Spleen (tissue), 11 donors: Measurements from ENCODE around the gene MYL3. TPM values are rescaled to one million over a fixed set of nuclear protein-coding genes. Genes with fewer than 3 reads are reported as not detected.
A peak's percentile ranks its signal among the peaks of the same experiment; 100 is the strongest.

Source experiments
- DNase-seq: peaks from one replicate; pipeline ENCODE4 v3.0.0-alpha.2; 2020
- H3K27ac ChIP-seq, 8 donors: fragments of 200-600 bp; sonication (generic) in 7 of 8; 1 replicate in 4 of 8; 2 replicates in 4 of 8; pipeline versions ENCODE4 v1.5.0 to v1.8.0; 2016 to 2021; ENCODE audit warnings: inconsistent platforms in 4 of 8, mild to moderate bottlenecking in 4 of 8, moderate library complexity in 1 of 8
- H3K27me3 ChIP-seq, 7 donors: fragments of 200-600 bp; sonication (generic) in 6 of 7; replicated peaks in 1 of 7; 1 replicate in 4 of 7; 2 replicates in 3 of 7; pipeline versions ENCODE4 v1.5.0 to v1.8.0; 2016 to 2021; ENCODE audit warnings: inconsistent platforms in 3 of 7, mild to moderate bottlenecking in 1 of 7
- H3K36me3 ChIP-seq, 6 donors: fragments of 200-600 bp; sonication (generic) in 5 of 6; 1 replicate in 4 of 6; 2 replicates in 2 of 6; pipeline versions ENCODE4 v1.5.0 to v1.8.0; 2016 to 2021; ENCODE audit warnings: inconsistent platforms in 2 of 6
- H3K4me1 ChIP-seq, 6 donors: fragments of 200-600 bp; sonication (generic) in 5 of 6; 1 replicate in 3 of 6; 2 replicates in 3 of 6; pipeline versions ENCODE4 v1.5.0 to v1.8.0; 2016 to 2021; ENCODE audit warnings: inconsistent platforms in 3 of 6
- H3K4me3 ChIP-seq, 8 donors: fragments of 200-600 bp; sonication (generic) in 7 of 8; 1 replicate in 4 of 8; 2 replicates in 4 of 8; pipeline versions ENCODE4 v1.5.0 to v1.8.0; 2016 to 2021; ENCODE audit warnings: inconsistent platforms in 4 of 8, mild to moderate bottlenecking in 4 of 8, moderate library complexity in 2 of 8
- H3K9me3 ChIP-seq, 8 donors: fragments of 200-600 bp; sonication (generic) in 7 of 8; 1 replicate in 4 of 8; 2 replicates in 4 of 8; pipeline versions ENCODE4 v1.5.0 to v1.8.0; 2016 to 2021; ENCODE audit warnings: inconsistent platforms in 4 of 8
- POLR2A ChIP-seq, 3 donors: fragments of 450-650 bp; IDR thresholded peaks; one replicate each; pipeline ENCODE4 v1.5.1; 2017; ENCODE audit warnings: antibody characterized with exemption in 3 of 3, mild to moderate bottlenecking in 1 of 3
- POLR2AphosphoS5 ChIP-seq, 3 donors: sonication (generic); formaldehyde crosslinking; IDR thresholded peaks; one replicate each; pipeline ENCODE4 v1.5.1; 2017; ENCODE audit warnings: antibody characterized with exemption in 3 of 3
- WGBS, 5 donors: extraction: QIAGEN DNeasy Blood & Tissue Kit in 3 of 5; methylation state at CpG; one replicate each; pipeline versions ENCODE4 v1.1.5 to v1.1.7; 2013 to 2018; 5-methylcytosine and 5-hydroxymethylcytosine counted together
- intact Hi-C: fragments of 100-400 bp; cut with DNase I; formaldehyde crosslinking; loops from one replicate; pipeline ENCODE4 v1.15.0; 2023; ENCODE audit warnings: low total_unique reads
- polyA plus RNA-seq, 3 donors: library from polyadenylated mRNA; stranded (reverse); fragments of 200-250 nt; gene quantifications; one replicate each; pipeline ENCODE4 v1.2.1, GENCODE V29; 2013
- total RNA-seq, 7 donors: library from RNA; depleted of rRNA in 3 of 7; stranded (reverse); fragments of >200 nt in 3 of 7; fragmentation: NEBNext Ultra II Directional in 4 of 7; extraction: Animal tissue kit (Norgen Biotek cat#: 25700) in 4 of 7; gene quantifications; one replicate each; pipeline versions ENCODE4 v1.1.0 to v1.2.1, GENCODE V29; 2016 to 2021
- TF ChIP-seq, protein P1 (sequence below), 11 experiments: fragments of 200-600 bp in 7 of 11; fragments of 450-650 bp in 4 of 11; sonication (generic) in 4 of 11; IDR thresholded peaks in 8 of 11; conservative IDR thresholded peaks in 3 of 11; 1 replicate in 7 of 11; 2 replicates in 4 of 11; pipeline versions ENCODE4 v1.4.0 to v1.8.0; 2016 to 2021; ENCODE audit warnings: antibody characterized with exemption in 11 of 11, inconsistent platforms in 4 of 11, mild to moderate bottlenecking in 1 of 11
- donor health status: healthy with polysubstance abuse.
- donor health status: DM: no; HTN: no; CAD: no; lungs with moderate emphysema.
- donor health status: DM: no; HTN: no; CAD: no.
- donor health status: Bipolar disorder and iron deficiency.
- donor health status: healthy.
- donor health status: DM: no; HTN: no; CAD: no.
- donor health status: DM: yes; HTN: yes; CAD: no.

The MYL3 gene
- total and polyA plus RNA-seq, 10 donors = 1.9 to 16.2 (median 6.0) TPM

DNA sequence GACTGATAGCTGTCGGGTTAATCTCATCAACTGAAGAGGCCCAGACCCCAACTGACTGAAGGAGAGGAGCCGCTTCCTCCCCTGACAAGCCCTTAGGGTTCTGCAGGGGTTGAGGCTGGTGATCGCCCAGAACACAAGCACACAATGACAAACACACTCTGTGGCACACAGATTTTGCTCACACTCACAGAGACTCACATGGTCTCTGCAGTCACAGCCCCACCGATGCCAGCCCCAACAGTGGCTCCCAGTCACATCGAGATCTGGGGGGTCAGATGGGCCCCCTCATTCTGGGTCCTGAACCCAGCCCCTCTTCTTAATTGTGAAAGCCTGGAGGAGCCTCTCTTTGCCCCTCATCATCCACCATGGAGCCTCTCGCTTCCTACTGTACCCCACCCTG, 31.0 kb upstream of the MYL3 start:
- no peaks in the 10 kb centered on the region for H3K36me3 ChIP-seq
- 86 to 95% (median 90%) methylated on average over 4 to 6 of the region's 6 CpGs for whole genome bisulfite sequencing, 5 donors
- peaks cover 6 to 75% (median 34%) of the 10 kb centered on the region in 6 donors for H3K4me1 ChIP-seq
- H3K9me3 ChIP-seq = no peaks in the 10 kb centered on the region
- H3K27ac ChIP-seq = no peak overlapping the region
- H3K4me3 ChIP-seq = no peak overlapping the region
- no peak for TF ChIP-seq POLR2A (IDR thresholded peaks at IDR 0.05)
- TF ChIP-seq, protein P1, sequence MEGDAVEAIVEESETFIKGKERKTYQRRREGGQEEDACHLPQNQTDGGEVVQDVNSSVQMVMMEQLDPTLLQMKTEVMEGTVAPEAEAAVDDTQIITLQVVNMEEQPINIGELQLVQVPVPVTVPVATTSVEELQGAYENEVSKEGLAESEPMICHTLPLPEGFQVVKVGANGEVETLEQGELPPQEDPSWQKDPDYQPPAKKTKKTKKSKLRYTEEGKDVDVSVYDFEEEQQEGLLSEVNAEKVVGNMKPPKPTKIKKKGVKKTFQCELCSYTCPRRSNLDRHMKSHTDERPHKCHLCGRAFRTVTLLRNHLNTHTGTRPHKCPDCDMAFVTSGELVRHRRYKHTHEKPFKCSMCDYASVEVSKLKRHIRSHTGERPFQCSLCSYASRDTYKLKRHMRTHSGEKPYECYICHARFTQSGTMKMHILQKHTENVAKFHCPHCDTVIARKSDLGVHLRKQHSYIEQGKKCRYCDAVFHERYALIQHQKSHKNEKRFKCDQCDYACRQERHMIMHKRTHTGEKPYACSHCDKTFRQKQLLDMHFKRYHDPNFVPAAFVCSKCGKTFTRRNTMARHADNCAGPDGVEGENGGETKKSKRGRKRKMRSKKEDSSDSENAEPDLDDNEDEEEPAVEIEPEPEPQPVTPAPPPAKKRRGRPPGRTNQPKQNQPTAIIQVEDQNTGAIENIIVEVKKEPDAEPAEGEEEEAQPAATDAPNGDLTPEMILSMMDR (IDR thresholded peaks at IDR 0.05 in 8 of 11, conservative IDR thresholded peaks at IDR 0.05 in 3 of 11) = no peak
- TF ChIP-seq POLR2AphosphoS5 (IDR thresholded peaks at IDR 0.05) = no peak
- intact Hi-C loops = no loop called here
- peaks cover 0 to 82% (median 19%) of the 10 kb centered on the region in 7 donors for H3K27me3 ChIP-seq
- no peak for DNase-seq

DNA sequence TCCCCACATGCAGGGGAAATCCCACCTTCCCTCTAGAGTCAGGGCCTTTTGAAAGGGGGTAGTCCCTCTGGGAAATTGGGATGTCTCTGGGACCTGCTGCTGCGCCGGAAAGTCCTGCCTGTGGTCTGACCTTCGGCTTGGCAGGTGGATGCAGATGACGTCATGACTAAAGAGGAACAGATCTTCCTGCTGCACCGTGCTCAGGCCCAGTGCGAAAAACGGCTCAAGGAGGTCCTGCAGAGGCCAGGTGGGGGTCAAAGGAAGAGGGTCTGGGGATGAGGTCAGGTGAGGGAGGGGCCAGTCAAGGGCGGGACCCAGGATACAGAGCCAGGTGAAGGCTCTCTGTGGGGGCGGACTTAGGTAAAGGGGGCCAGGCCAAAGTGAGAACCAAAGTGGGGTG, 30.5 kb upstream of the MYL3 start:
- DNase-seq = peak; percentile 66
- no peak overlapping the region for H3K4me3 ChIP-seq
- H3K36me3 ChIP-seq = no peaks in the 10 kb centered on the region
- no peaks in the 10 kb centered on the region for H3K9me3 ChIP-seq
- intact Hi-C loops = no loop called here
- TF ChIP-seq POLR2A (IDR thresholded peaks at IDR 0.05) (no peak), POLR2AphosphoS5 (IDR thresholded peaks at IDR 0.05) (no peak)
- TF ChIP-seq, protein P1 (IDR thresholded peaks at IDR 0.05 in 8 of 11, conservative IDR thresholded peaks at IDR 0.05 in 3 of 11) = no peak
- peaks cover 0 to 82% (median 15%) of the 10 kb centered on the region in 7 donors for H3K27me3 ChIP-seq
- H3K27ac ChIP-seq = no peak overlapping the region
- H3K4me1 ChIP-seq = peaks cover 6 to 75% (median 32%) of the 10 kb centered on the region in 6 donors
- 44 to 82% (median 57%) methylated on average over 9 of the region's 9 CpGs for WGBS, 5 donors

DNA sequence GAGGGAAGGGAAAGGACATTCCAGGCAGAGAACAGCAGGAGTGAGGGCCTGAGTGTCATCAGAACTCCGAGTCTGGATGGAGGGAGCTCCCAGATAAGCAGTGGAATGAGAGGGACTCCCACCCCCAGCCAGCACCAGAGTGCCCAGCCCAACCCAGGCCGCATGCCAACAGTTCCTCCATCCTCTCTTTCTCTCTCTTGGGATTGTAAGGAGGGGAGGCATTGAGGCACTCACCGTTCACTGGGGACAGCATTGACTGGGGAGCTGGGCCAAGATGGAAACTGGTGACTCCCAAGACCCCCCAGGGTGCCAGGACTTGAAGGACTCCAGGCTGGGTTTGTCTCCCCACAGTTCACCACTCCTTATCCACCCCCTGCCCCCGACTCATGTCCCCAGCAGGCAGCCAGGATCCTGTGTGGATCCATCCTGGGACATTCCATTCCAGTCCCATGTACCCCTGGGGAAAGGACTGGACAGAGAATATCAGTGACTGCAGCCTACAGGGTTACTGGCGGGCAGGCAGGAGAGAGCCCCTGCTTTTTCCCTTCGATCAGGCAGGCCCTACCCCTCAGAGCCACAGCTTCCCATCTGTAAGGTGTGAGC, 30.0 kb upstream of the MYL3 start:
- peak; percentile 35 for DNase-seq
- intact Hi-C loops = no loop called here
- Histone ChIP-seq H3K27ac (peak overlapping the region in 2 of 8 donors; percentile 32 to 34), H3K27me3 (peaks cover 0 to 77% (median 10%) of the 10 kb centered on the region in 7 donors), H3K36me3 (no peaks in the 10 kb centered on the region), H3K9me3 (no peaks in the 10 kb centered on the region), H3K4me1 (peaks cover 6 to 75% (median 28%) of the 10 kb centered on the region in 6 donors), H3K4me3 (peak overlapping the region in 1 of 8 donors; percentile 70)
- no peak for TF ChIP-seq POLR2A (IDR thresholded peaks at IDR 0.05)
- no peak for TF ChIP-seq POLR2AphosphoS5 (IDR thresholded peaks at IDR 0.05)
- TF ChIP-seq, protein P1 (IDR thresholded peaks at IDR 0.05 in 8 of 11, conservative IDR thresholded peaks at IDR 0.05 in 3 of 11) = no peak
- WGBS, 5 donors = 69 to 85% (median 78%) methylated on average over 6 of the region's 6 CpGs

DNA sequence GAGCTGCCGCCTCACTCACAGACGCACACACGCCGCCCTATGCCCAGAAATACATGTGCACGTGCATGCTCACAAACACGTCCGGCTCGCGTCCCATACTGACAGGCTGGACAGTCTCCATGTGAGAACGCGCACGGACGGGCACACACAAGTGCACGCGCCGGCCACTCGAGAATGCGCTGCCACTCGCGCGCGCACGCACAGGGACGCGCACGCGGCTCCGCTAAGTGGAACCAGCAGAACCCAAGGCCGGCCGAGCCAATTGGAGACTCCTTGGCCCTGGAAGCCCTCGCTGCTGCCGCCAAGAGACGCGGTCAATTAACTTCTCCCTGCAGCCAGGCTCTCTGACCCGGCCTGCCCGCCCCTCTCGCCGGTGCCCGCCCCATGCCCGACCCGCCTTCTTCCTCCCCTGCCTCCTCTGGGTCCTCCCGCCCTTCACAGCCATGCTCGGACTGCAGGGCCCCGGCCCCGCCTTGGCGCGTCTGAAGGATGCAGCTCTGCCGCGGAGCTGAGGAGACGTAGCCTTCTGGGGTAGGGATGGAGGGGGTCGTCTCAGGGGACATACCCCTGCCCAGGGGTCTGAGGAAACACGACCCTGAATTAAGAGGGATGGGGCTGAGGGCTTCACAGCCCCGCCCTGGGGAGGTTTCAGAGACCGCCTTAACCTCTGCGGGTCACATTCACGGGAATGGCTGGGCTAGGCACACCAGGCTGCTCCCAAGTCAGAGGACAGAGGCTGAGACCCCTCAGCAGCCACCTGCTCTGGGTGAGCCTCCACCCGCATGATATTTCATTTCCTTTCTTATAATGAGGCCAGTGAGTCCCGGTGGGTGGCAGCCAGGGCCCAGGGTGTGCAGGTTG, 29.3 kb upstream of the MYL3 start:
- DNase-seq = peak; percentile 89
- TF ChIP-seq POLR2AphosphoS5 (IDR thresholded peaks at IDR 0.05) (peak in 2 of 3 donors; percentile 66 to 82), POLR2A (IDR thresholded peaks at IDR 0.05) (no peak)
- TF ChIP-seq, protein P1 (IDR thresholded peaks at IDR 0.05 in 8 of 11, conservative IDR thresholded peaks at IDR 0.05 in 3 of 11) = peak in 1 of 11 experiments; percentile 23
- peaks cover 0 to 70% (median 4%) of the 10 kb centered on the region in 7 donors for H3K27me3 ChIP-seq
- H3K9me3 ChIP-seq = no peaks in the 10 kb centered on the region
- peak overlapping the region in 3 of 8 donors; percentile 31 to 34 (median 32) for H3K27ac ChIP-seq
- WGBS, 5 donors = 2 to 8% (median 7%) methylated on average over 31 to 58 of the region's 58 CpGs
- intact Hi-C loops = no loop called here
- H3K4me3 ChIP-seq = peak overlapping the region; percentile 14 to 70 (median 42)
- peaks cover 6 to 74% (median 27%) of the 10 kb centered on the region in 6 donors for H3K4me1 ChIP-seq
- H3K36me3 ChIP-seq = no peaks in the 10 kb centered on the region
